ENCODE results near the gene TRIM65.

Gene TRIM65

GRCh38 chr17:75915268-75915667, 18.5 kb upstream of the TRIM65 start:
- H3F3A ChIP-seq (ENCODE audit: low read depth) = no peaks in the 10 kb centered on the region
- no peak overlapping the region for H3K4me2 ChIP-seq (ENCODE audit: low read depth, low read length, poor library complexity, severe bottlenecking)
- TF ChIP-seq EZH2phosphoT487 (IDR thresholded peaks at IDR 0.05; ENCODE audit: borderline replicate concordance) = no peak
- no peak for TF ChIP-seq CTCF (conservative IDR thresholded peaks at IDR 0.05; ENCODE audit: low read length)
- no peaks in the 10 kb centered on the region for H3K79me2 ChIP-seq (ENCODE audit: insufficient read depth, low read length)
- H3K9me2 ChIP-seq (replicated peaks; ENCODE audit: low read depth, low read length) = no peaks in the 10 kb centered on the region
- no peaks in the 10 kb centered on the region for H3K27me3 ChIP-seq (ENCODE audit: insufficient read depth, low read length, poor library complexity, severe bottlenecking)
- H3K36me3 ChIP-seq (ENCODE audit: insufficient read depth, low read length) = no peaks in the 10 kb centered on the region
- H4K20me1 ChIP-seq (ENCODE audit: insufficient read depth, low read length, poor library complexity, severe bottlenecking) = no peaks in the 10 kb centered on the region
- no peak overlapping the region for H2AFZ ChIP-seq (ENCODE audit: low read length)
- H3K4me3 ChIP-seq (ENCODE audit: low read length, poor library complexity, severe bottlenecking) = no peak overlapping the region
- H3K9ac ChIP-seq (ENCODE audit: low read depth, low read length, poor library complexity, severe bottlenecking) = no peak overlapping the region
- H3K4me1 ChIP-seq (ENCODE audit: insufficient read depth, low read length, poor library complexity, severe bottlenecking) = peaks cover 18% of the 10 kb centered on the region
- H3K9me3 ChIP-seq (ENCODE audit: insufficient read depth, low read depth, low read length) = no peaks in the 10 kb centered on the region

GRCh38 chr17:75914643-75915267, 18.0 kb upstream of the TRIM65 start:
- TF ChIP-seq CTCF (conservative IDR thresholded peaks at IDR 0.05; ENCODE audit: low read length) = no peak
- no peak for TF ChIP-seq EZH2phosphoT487 (IDR thresholded peaks at IDR 0.05; ENCODE audit: borderline replicate concordance)
- H3K9me3 ChIP-seq (ENCODE audit: insufficient read depth, low read depth, low read length) = no peaks in the 10 kb centered on the region
- no peaks in the 10 kb centered on the region for H4K20me1 ChIP-seq (ENCODE audit: insufficient read depth, low read length, poor library complexity, severe bottlenecking)
- H3K9ac ChIP-seq (ENCODE audit: low read depth, low read length, poor library complexity, severe bottlenecking) = no peak overlapping the region
- peaks cover 23% of the 10 kb centered on the region for H3K4me1 ChIP-seq (ENCODE audit: insufficient read depth, low read length, poor library complexity, severe bottlenecking)
- no peak overlapping the region for H3K4me2 ChIP-seq (ENCODE audit: low read depth, low read length, poor library complexity, severe bottlenecking)
- H3K27me3 ChIP-seq (ENCODE audit: insufficient read depth, low read length, poor library complexity, severe bottlenecking) = no peaks in the 10 kb centered on the region
- H3K9me2 ChIP-seq (replicated peaks; ENCODE audit: low read depth, low read length) = no peaks in the 10 kb centered on the region
- H2AFZ ChIP-seq (ENCODE audit: low read length) = no peak overlapping the region
- no peaks in the 10 kb centered on the region for H3K36me3 ChIP-seq (ENCODE audit: insufficient read depth, low read length)
- H3F3A ChIP-seq (ENCODE audit: low read depth) = no peaks in the 10 kb centered on the region
- H3K4me3 ChIP-seq (ENCODE audit: low read length, poor library complexity, severe bottlenecking) = no peak overlapping the region
- no peaks in the 10 kb centered on the region for H3K79me2 ChIP-seq (ENCODE audit: insufficient read depth, low read length)

GRCh38 chr17:75913537-75914210, 16.9 kb upstream of the TRIM65 start:
- no peaks in the 10 kb centered on the region for H3K79me2 ChIP-seq (ENCODE audit: insufficient read depth, low read length)
- H3K4me1 ChIP-seq (ENCODE audit: insufficient read depth, low read length, poor library complexity, severe bottlenecking) = peaks cover 32% of the 10 kb centered on the region
- H3K9me2 ChIP-seq (replicated peaks; ENCODE audit: low read depth, low read length) = no peaks in the 10 kb centered on the region
- no peak overlapping the region for H3K4me2 ChIP-seq (ENCODE audit: low read depth, low read length, poor library complexity, severe bottlenecking)
- H4K20me1 ChIP-seq (ENCODE audit: insufficient read depth, low read length, poor library complexity, severe bottlenecking) = no peaks in the 10 kb centered on the region
- H3K9ac ChIP-seq (ENCODE audit: low read depth, low read length, poor library complexity, severe bottlenecking) = no peak overlapping the region
- no peaks in the 10 kb centered on the region for H3K36me3 ChIP-seq (ENCODE audit: insufficient read depth, low read length)
- H3F3A ChIP-seq (ENCODE audit: low read depth) = no peaks in the 10 kb centered on the region
- TF ChIP-seq EZH2phosphoT487 (IDR thresholded peaks at IDR 0.05; ENCODE audit: borderline replicate concordance) (no peak), CTCF (conservative IDR thresholded peaks at IDR 0.05; ENCODE audit: low read length) (no peak)
- H2AFZ ChIP-seq (ENCODE audit: low read length) = no peak overlapping the region
- H3K9me3 ChIP-seq (ENCODE audit: insufficient read depth, low read depth, low read length) = no peaks in the 10 kb centered on the region
- H3K27me3 ChIP-seq (ENCODE audit: insufficient read depth, low read length, poor library complexity, severe bottlenecking) = no peaks in the 10 kb centered on the region
- H3K4me3 ChIP-seq (ENCODE audit: low read length, poor library complexity, severe bottlenecking) = no peak overlapping the region

Measured in Loucy (cell line).